K562 (cell line): ENCODE measurements around the gene FERMT3. TPM values are rescaled to one million over a fixed set of nuclear protein-coding genes. Genes with fewer than 3 reads are reported as not detected.
A peak's percentile ranks its signal among the peaks of the same experiment; 100 is the strongest.

ENCODE experiments used
- ATF6 ChIP-seq: sonication (generic); formaldehyde crosslinking; IDR thresholded peaks from 2 replicates; pipeline ENCODE4 v1.4.0; 2020; ENCODE audit warnings: mild to moderate bottlenecking, missing genetic modification reagents
- CTCF ChIP-seq, 3 experiments: IDR thresholded peaks in 2 of 3; conservative IDR thresholded peaks in 1 of 3; 2 replicates each; pipeline ENCODE4 v1.5.1; 2011 to 2012; ENCODE audit warnings: low read length in 3 of 3, mild to moderate bottlenecking in 3 of 3, control low read depth in 2 of 3, improper control_type of control experiment in 1 of 3, inconsistent platforms in 1 of 3, low read depth in 1 of 3, mixed read lengths in 1 of 3, moderate library complexity in 1 of 3; ENCODE audit not compliant: insufficient read depth in 2 of 3
- E2F1 ChIP-seq: sonication (generic); formaldehyde crosslinking; IDR thresholded peaks from 2 replicates; pipeline ENCODE4 v1.8.1; 2023; ENCODE audit warnings: mild to moderate bottlenecking, missing genetic modification reagents, moderate library complexity
- EP400 ChIP-seq: fragments of 450-650 bp; IDR thresholded peaks from 2 replicates; pipeline ENCODE4 v1.6.1; 2017; ENCODE audit warnings: antibody characterized with exemption, mild to moderate bottlenecking, moderate library complexity
- ETV5 ChIP-seq: sonication (generic); formaldehyde crosslinking; IDR thresholded peaks from 2 replicates; pipeline ENCODE4 v1.4.0; 2020; ENCODE audit warnings: low read depth, mild to moderate bottlenecking, missing genetic modification reagents
- FOXM1 ChIP-seq, 2 experiments: fragments of 450-650 bp in 1 of 2; sonication (generic) in 1 of 2; formaldehyde crosslinking in 1 of 2; IDR thresholded peaks; 2 replicates each; pipeline versions ENCODE4 v1.6.1 to v1.9.0; 2017 to 2022; ENCODE audit warnings: low read depth in 2 of 2, mild to moderate bottlenecking in 2 of 2, missing genetic modification reagents in 1 of 2, moderate library complexity in 1 of 2
- GATAD2A ChIP-seq: fragments of 450-650 bp; IDR thresholded peaks from 2 replicates; pipeline ENCODE4 v1.6.1; 2017
- NR2C2 ChIP-seq, 2 experiments: fragments of 200-800 bp in 1 of 2; sonication (Bioruptor generic) in 1 of 2; sonication (generic) in 1 of 2; formaldehyde crosslinking in 1 of 2; IDR thresholded peaks; 2 replicates each; pipeline versions ENCODE4 v1.6.1 to v1.8.0; 2016 to 2022; ENCODE audit warnings: mild to moderate bottlenecking in 1 of 2, missing compliant biosample characterization in 1 of 2, missing genetic modification characterization in 1 of 2, missing genetic modification reagents in 1 of 2
- POLR2G ChIP-seq: fragments of 200-400 bp; formaldehyde crosslinking; IDR thresholded peaks from 2 replicates; pipeline ENCODE4 v1.6.1; 2017; ENCODE audit warnings: low read depth, mild to moderate bottlenecking, antibody characterized with exemption, low read length, moderate library complexity
- RAD21 ChIP-seq, 2 experiments: fragments of 250-450 bp in 1 of 2; fragments of 450-650 bp in 1 of 2; sonication (Bioruptor Pico) in 1 of 2; formaldehyde crosslinking in 1 of 2; IDR thresholded peaks in 1 of 2; conservative IDR thresholded peaks in 1 of 2; 2 replicates each; pipeline versions ENCODE4 v1.4.0 to v1.8.0; 2020 to 2022; ENCODE audit warnings: mild to moderate bottlenecking in 2 of 2, moderate library complexity in 1 of 2
- ZNF518B ChIP-seq: fragments of 250-450 bp; sonication (Bioruptor Pico); IDR thresholded peaks from 2 replicates; pipeline ENCODE4 v1.5.0; 2021; ENCODE audit warnings: mild to moderate bottlenecking, moderate library complexity
- ZNF639 ChIP-seq, 2 experiments: fragments of 200-800 bp in 1 of 2; sonication (Bioruptor generic) in 1 of 2; sonication (generic) in 1 of 2; formaldehyde crosslinking in 1 of 2; IDR thresholded peaks in 1 of 2; conservative IDR thresholded peaks in 1 of 2; 2 replicates each; pipeline versions ENCODE4 v1.5.0 to v1.6.1; 2016 to 2020; ENCODE audit warnings: missing compliant biosample characterization in 1 of 2, missing genetic modification characterization in 1 of 2, missing genetic modification reagents in 1 of 2
- ZNF766 ChIP-seq: fragments of 200-800 bp; sonication (Bioruptor generic); conservative IDR thresholded peaks from 2 replicates; pipeline ENCODE4 v1.6.1; 2016; ENCODE audit warnings: missing genetic modification characterization, missing compliant biosample characterization
- polyA plus RNA-seq, 8 experiments: library from polyadenylated mRNA; depleted of rRNA in 4 of 8; stranded (reverse) in 5 of 8; unstranded in 3 of 8; fragments of >200 nt; fragmentation: Nextera tagmentation in 2 of 8; fragmentation: Illumina TruSeq in 1 of 8; extraction: Ambion mirVana in 2 of 8; extraction: Trizol in 1 of 8; gene quantifications; 2 replicates each; pipeline versions ENCODE4 v1.2.1 to v1.2.3, GENCODE V29; 2011 to 2014; ENCODE audit warnings: inconsistent platforms in 1 of 8, missing spikeins in 1 of 8
- total RNA-seq, 7 experiments: library from RNA; depleted of rRNA in 6 of 7; stranded (reverse); fragments of >200 nt in 6 of 7; fragmentation: Illumina TruSeq in 2 of 7; extraction: Trizol in 2 of 7; gene quantifications; 2 replicates each; pipeline versions ENCODE4 v1.2.1 to v1.2.3, GENCODE V29; 2011 to 2021; ENCODE audit warnings: low replicate concordance in 1 of 7

Gene FERMT3
- total and polyA plus RNA-seq, 9 of the 15 experiments (the other 6 are each of a cell fraction or from before 2014, with no cell fraction given): 3.2 to 275 (median 79.7) TPM

- peak in 1 of 2 experiments; percentile 82; a peak in 2 of 4 replicates for TF ChIP-seq ZNF639 (CRISPR knock-in tag; conservative IDR thresholded peaks at IDR 0.05 in 1 of 2, IDR thresholded peaks at IDR 0.05 in 1 of 2)
- peak; percentile 64; the same call in 1 of the 2 replicates for TF ChIP-seq EP400
- TF ChIP-seq ZNF518B (CRISPR knock-in tag): no peak
- TF ChIP-seq POLR2G: peak; percentile 86
- TF ChIP-seq GATAD2A: peak; percentile 59; the same call in 1 of the 2 replicates
- TF ChIP-seq ATF6 (CRISPR knock-in tag): 0 out of 2 replicates have a peak, but pooled peaks have one; percentile 41
- peak; percentile 60 to 78 (median 63) for TF ChIP-seq CTCF (IDR thresholded peaks at IDR 0.05 in 2 of 3, conservative IDR thresholded peaks at IDR 0.05 in 1 of 3; ENCODE audit: insufficient read depth in 2 of 3, low read depth in 1 of 3, low read length in 3 of 3)
- TF ChIP-seq RAD21 (CRISPR knock-in tag; conservative IDR thresholded peaks at IDR 0.05 in 1 of 2, IDR thresholded peaks at IDR 0.05 in 1 of 2): peak; percentile 22 to 26; a peak in 3 of 4 replicates
- peak; percentile 46; the same call in 1 of the 2 replicates for TF ChIP-seq ETV5 (CRISPR knock-in tag)
- no peak for TF ChIP-seq FOXM1 (IDR thresholded peaks at IDR 0.05; ENCODE audit: low read depth)
- TF ChIP-seq FOXM1 (CRISPR knock-in tag; IDR thresholded peaks at IDR 0.05; ENCODE audit: low read depth): peak; percentile 71; the same call in 1 of the 2 replicates
- no peak for TF ChIP-seq E2F1 (CRISPR knock-in tag)
- no peak for TF ChIP-seq ZNF766
- TF ChIP-seq NR2C2 (CRISPR knock-in tag; IDR thresholded peaks at IDR 0.05): no peak
- TF ChIP-seq NR2C2 (tag; IDR thresholded peaks at IDR 0.05): peak; percentile 15; the same call in 1 of the 2 replicates
These were observed 44.7 kb downstream of the FERMT3 start, which contains the start of gene PLCB3 (continued) for GRCh38 chr11:64251016-64251752.
